Liver (tissue), 9 donors: ENCODE results near the gene RBM38. TPM values are rescaled to one million over a fixed set of nuclear protein-coding genes. Genes with fewer than 3 reads are reported as not detected.

Source experiments
- DNase-seq: peaks from one replicate; pipeline ENCODE4 v3.0.0-alpha.2; 2017; ENCODE audit warnings: low spot score
- H3K27ac ChIP-seq, 2 donors: one replicate each; pipeline ENCODE4 v1.7.0; 2013; ENCODE audit warnings: inconsistent platforms in 2 of 2, low read length in 2 of 2, control low read depth in 1 of 2, low read depth in 1 of 2, mild to moderate bottlenecking in 1 of 2
- H3K27me3 ChIP-seq, 4 donors: one replicate each; pipeline versions ENCODE4 v1.6.1 to v1.7.0; 2013; ENCODE audit warnings: low read length in 3 of 4, inconsistent platforms in 1 of 4, mild to moderate bottlenecking in 1 of 4, moderate library complexity in 1 of 4; ENCODE audit not compliant: control insufficient read depth in 4 of 4, insufficient read depth in 4 of 4
- H3K36me3 ChIP-seq, 4 donors: one replicate each; pipeline versions ENCODE4 v1.6.1 to v1.7.0; 2013; ENCODE audit warnings: low read length in 3 of 4, mild to moderate bottlenecking in 3 of 4, low read depth in 1 of 4, moderate library complexity in 1 of 4; ENCODE audit not compliant: control insufficient read depth in 4 of 4, insufficient read depth in 3 of 4
- H3K4me1 ChIP-seq, 4 donors: one replicate each; pipeline versions ENCODE4 v1.6.1 to v1.7.0; 2013; ENCODE audit warnings: low read length in 3 of 4, mild to moderate bottlenecking in 3 of 4, moderate library complexity in 1 of 4; ENCODE audit not compliant: control insufficient read depth in 4 of 4, insufficient read depth in 4 of 4
- H3K4me3 ChIP-seq, 3 donors: one replicate each; pipeline versions ENCODE4 v1.6.1 to v1.7.0; 2013; ENCODE audit warnings: low read length in 3 of 3, control low read depth in 1 of 3, low read depth in 1 of 3, mild to moderate bottlenecking in 1 of 3
- H3K9ac ChIP-seq, 2 donors: one replicate each; pipeline ENCODE4 v1.7.0; 2013; ENCODE audit warnings: low read length in 2 of 2, mild to moderate bottlenecking in 2 of 2, moderate library complexity in 2 of 2, control low read depth in 1 of 2, low read depth in 1 of 2
- H3K9me3 ChIP-seq, 4 donors: one replicate each; pipeline versions ENCODE4 v1.6.1 to v1.7.0; 2013; ENCODE audit warnings: low read length in 3 of 4; ENCODE audit not compliant: control insufficient read depth in 4 of 4
- CTCF ChIP-seq: fragments of 150-350 bp; IDR thresholded peaks from 2 replicates; pipeline ENCODE4 v1.5.1; 2017; ENCODE audit warnings: improper control_type of control experiment, low read depth, low read length; ENCODE audit not compliant: missing input control
- EGR1 ChIP-seq, 2 donors: IDR thresholded peaks; 2 replicates each; pipeline ENCODE4 v1.6.1; 2016 to 2018; ENCODE audit warnings: antibody characterized with exemption in 2 of 2, low read depth in 2 of 2
- FOXA2 ChIP-seq: IDR thresholded peaks from 2 replicates; pipeline ENCODE4 v1.6.1; 2016; ENCODE audit warnings: antibody characterized with exemption
- GABPA ChIP-seq, 2 donors: IDR thresholded peaks in 1 of 2; conservative IDR thresholded peaks in 1 of 2; 2 replicates each; pipeline ENCODE4 v1.6.1; 2016; ENCODE audit warnings: antibody characterized with exemption in 2 of 2, mild to moderate bottlenecking in 1 of 2, moderate library complexity in 1 of 2
- HNF4A ChIP-seq, 2 donors: conservative IDR thresholded peaks; 2 replicates each; pipeline ENCODE4 v1.6.1; 2016; ENCODE audit warnings: antibody characterized with exemption in 2 of 2, mild to moderate bottlenecking in 2 of 2
- HNF4G ChIP-seq: IDR thresholded peaks from 2 replicates; pipeline ENCODE4 v1.6.1; 2016; ENCODE audit warnings: antibody characterized with exemption
- NR2F2 ChIP-seq: IDR thresholded peaks from 2 replicates; pipeline ENCODE4 v1.6.1; 2016; ENCODE audit warnings: antibody characterized with exemption
- RAD21 ChIP-seq, 2 donors: IDR thresholded peaks; 2 replicates each; pipeline ENCODE4 v1.6.1; 2016; ENCODE audit warnings: antibody characterized with exemption in 2 of 2, mild to moderate bottlenecking in 2 of 2
- REST ChIP-seq: IDR thresholded peaks from 2 replicates; pipeline ENCODE4 v1.6.1; 2016; ENCODE audit warnings: antibody characterized with exemption, mild to moderate bottlenecking
- RXRA ChIP-seq, 2 donors: IDR thresholded peaks; 2 replicates each; pipeline ENCODE4 v1.6.1; 2017 to 2018; ENCODE audit warnings: antibody characterized with exemption in 2 of 2, mild to moderate bottlenecking in 1 of 2
- SP1 ChIP-seq: IDR thresholded peaks from 2 replicates; pipeline ENCODE4 v1.6.1; 2018; ENCODE audit warnings: antibody characterized with exemption, mild to moderate bottlenecking
- TAF1 ChIP-seq: conservative IDR thresholded peaks from 2 replicates; pipeline ENCODE4 v1.6.1; 2016; ENCODE audit warnings: antibody characterized with exemption, mild to moderate bottlenecking
- YY1 ChIP-seq: IDR thresholded peaks from 2 replicates; pipeline ENCODE4 v1.6.1; 2016; ENCODE audit warnings: antibody characterized with exemption, mild to moderate bottlenecking
- whole genome bisulfite sequencing: extraction: QIAGEN DNeasy Blood & Tissue Kit; methylation state at CpG from one replicate; pipeline ENCODE4 v1.1.7; 2013; 5-methylcytosine and 5-hydroxymethylcytosine counted together
- polyA plus RNA-seq, 2 donors: library from polyadenylated mRNA; stranded (reverse) in 1 of 2; unstranded in 1 of 2; fragments of 200-250 nt in 1 of 2; fragments of >200 nt in 1 of 2; fragmentation: Nextera tagmentation in 1 of 2; extraction: Ambion mirVana in 1 of 2; gene quantifications; one replicate each; pipeline versions ENCODE4 v1.2.1 to v1.2.3, GENCODE V29; 2013 to 2015
- total RNA-seq, 2 donors: library from RNA; depleted of rRNA; stranded (reverse); fragments of >200 nt; gene quantifications; one replicate each; pipeline ENCODE4 v1.2.3, GENCODE V29; 2014
- TF ChIP-seq, protein P1 (sequence below): IDR thresholded peaks from 2 replicates; pipeline ENCODE4 v1.6.1; 2016; ENCODE audit warnings: antibody characterized with exemption
- TF ChIP-seq, protein P2 (sequence below): IDR thresholded peaks from 2 replicates; pipeline ENCODE4 v1.6.1; 2016; ENCODE audit warnings: antibody characterized with exemption
- TF ChIP-seq, protein P3 (sequence below): IDR thresholded peaks from 2 replicates; pipeline ENCODE4 v1.6.1; 2016; ENCODE audit warnings: antibody characterized with exemption
- donor health status: healthy.
- donor health status: healthy.
- donor health status: healthy.
- donor health status: healthy.
- donor health status: healthy.

RBM38 gene
- total and polyA plus RNA-seq, 4 donors: 1.4 to 258 (median 6.0) TPM

- no peak overlapping the region for H3K9ac ChIP-seq
- H3K9me3 ChIP-seq: no peaks in the 10 kb centered on the region
- no peak overlapping the region for H3K27ac ChIP-seq
- WGBS: 89% methylated on average over 16 of the region's 16 CpGs
- H3K36me3 ChIP-seq: no peaks in the 10 kb centered on the region
- H3K4me1 ChIP-seq: peaks cover 23 to 42% (median 33%) of the 10 kb centered on the region in 4 donors
- DNase-seq: no peak
- no peak overlapping the region for H3K4me3 ChIP-seq
- H3K27me3 ChIP-seq: no peaks in the 10 kb centered on the region
- TF ChIP-seq NR2F2 (no peak), RAD21 (IDR thresholded peaks at IDR 0.05) (no peak), CTCF (no peak), SP1 (no peak), HNF4G (no peak), RXRA (IDR thresholded peaks at IDR 0.05) (no peak), YY1 (no peak), REST (no peak), GABPA (IDR thresholded peaks at IDR 0.05 in 1 of 2, conservative IDR thresholded peaks at IDR 0.05 in 1 of 2) (no peak), HNF4A (conservative IDR thresholded peaks at IDR 0.05) (no peak), EGR1 (IDR thresholded peaks at IDR 0.05; ENCODE audit: low read depth in 2 of 2) (no peak), TAF1 (no peak), FOXA2 (no peak)
- TF ChIP-seq, protein P1, sequence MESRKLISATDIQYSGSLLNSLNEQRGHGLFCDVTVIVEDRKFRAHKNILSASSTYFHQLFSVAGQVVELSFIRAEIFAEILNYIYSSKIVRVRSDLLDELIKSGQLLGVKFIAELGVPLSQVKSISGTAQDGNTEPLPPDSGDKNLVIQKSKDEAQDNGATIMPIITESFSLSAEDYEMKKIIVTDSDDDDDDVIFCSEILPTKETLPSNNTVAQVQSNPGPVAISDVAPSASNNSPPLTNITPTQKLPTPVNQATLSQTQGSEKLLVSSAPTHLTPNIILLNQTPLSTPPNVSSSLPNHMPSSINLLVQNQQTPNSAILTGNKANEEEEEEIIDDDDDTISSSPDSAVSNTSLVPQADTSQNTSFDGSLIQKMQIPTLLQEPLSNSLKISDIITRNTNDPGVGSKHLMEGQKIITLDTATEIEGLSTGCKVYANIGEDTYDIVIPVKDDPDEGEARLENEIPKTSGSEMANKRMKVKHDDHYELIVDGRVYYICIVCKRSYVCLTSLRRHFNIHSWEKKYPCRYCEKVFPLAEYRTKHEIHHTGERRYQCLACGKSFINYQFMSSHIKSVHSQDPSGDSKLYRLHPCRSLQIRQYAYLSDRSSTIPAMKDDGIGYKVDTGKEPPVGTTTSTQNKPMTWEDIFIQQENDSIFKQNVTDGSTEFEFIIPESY: no peak
- TF ChIP-seq, protein P2, sequence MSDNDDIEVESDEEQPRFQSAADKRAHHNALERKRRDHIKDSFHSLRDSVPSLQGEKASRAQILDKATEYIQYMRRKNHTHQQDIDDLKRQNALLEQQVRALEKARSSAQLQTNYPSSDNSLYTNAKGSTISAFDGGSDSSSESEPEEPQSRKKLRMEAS: no peak
- TF ChIP-seq, protein P3, sequence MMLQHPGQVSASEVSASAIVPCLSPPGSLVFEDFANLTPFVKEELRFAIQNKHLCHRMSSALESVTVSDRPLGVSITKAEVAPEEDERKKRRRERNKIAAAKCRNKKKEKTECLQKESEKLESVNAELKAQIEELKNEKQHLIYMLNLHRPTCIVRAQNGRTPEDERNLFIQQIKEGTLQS: no peak
Measured at GRCh38 chr20:57444394-57445048, 53.3 kb downstream of the RBM38 start.
